Duodenal mucosa (tissue), 2 donors: Measurements from ENCODE around the gene TPRKB.
"Not testable (repeated sequence)": the region's sequence is repeated elsewhere in the genome, so short reads cannot be mapped to it uniquely, and the experiment has no call there.

Experiments used
- H3K27ac ChIP-seq: one replicate; pipeline ENCODE4 v1.7.0; 2013; ENCODE audit warnings: low read depth, low read length
- H3K27me3 ChIP-seq, 2 donors: one replicate each; pipeline ENCODE4 v1.7.0; 2013; ENCODE audit warnings: low read length in 2 of 2, control low read depth in 1 of 2; ENCODE audit not compliant: insufficient read depth in 2 of 2, control insufficient read depth in 1 of 2
- H3K36me3 ChIP-seq, 2 donors: one replicate each; pipeline ENCODE4 v1.7.0; 2013; ENCODE audit warnings: low read length in 2 of 2, control low read depth in 1 of 2; ENCODE audit not compliant: insufficient read depth in 2 of 2, control insufficient read depth in 1 of 2
- H3K4me1 ChIP-seq, 2 donors: one replicate each; pipeline ENCODE4 v1.7.0; 2013; ENCODE audit warnings: low read length in 2 of 2, control low read depth in 1 of 2; ENCODE audit not compliant: insufficient read depth in 2 of 2, control insufficient read depth in 1 of 2
- H3K4me3 ChIP-seq, 2 donors: one replicate each; pipeline ENCODE4 v1.7.0; 2013; ENCODE audit warnings: low read length in 2 of 2, low read depth in 1 of 2
- H3K9ac ChIP-seq, 2 donors: one replicate each; pipeline ENCODE4 v1.7.0; 2013; ENCODE audit warnings: low read length in 2 of 2, low read depth in 1 of 2
- H3K9me3 ChIP-seq, 2 donors: one replicate each; pipeline ENCODE4 v1.7.0; 2013; ENCODE audit warnings: low read length in 2 of 2, control low read depth in 1 of 2; ENCODE audit not compliant: control insufficient read depth in 1 of 2

The TPRKB gene

GRCh38 chr2:73770725-73771124, 33.6 kb upstream of the TPRKB start:
- no peaks in the 10 kb centered on the region for H3K9me3 ChIP-seq
- no peak overlapping the region for H3K27ac ChIP-seq
- H3K4me1 ChIP-seq: no peaks in the 10 kb centered on the region
- H3K36me3 ChIP-seq: peaks cover 37 to 70% of the 10 kb centered on the region in 2 donors
- H3K27me3 ChIP-seq: no peaks in the 10 kb centered on the region
- no peak overlapping the region for H3K9ac ChIP-seq
- no peak overlapping the region for H3K4me3 ChIP-seq

- Histone ChIP-seq H3K4me3 (no peak overlapping the region), H3K27ac (no peak overlapping the region), H3K9me3 (no peaks in the 10 kb centered on the region), H3K36me3 (peaks cover 41 to 58% of the 10 kb centered on the region in 2 donors), H3K9ac (no peak overlapping the region), H3K4me1 (no peaks in the 10 kb centered on the region), H3K27me3 (no peaks in the 10 kb centered on the region)
Observed at GRCh38 chr2:73766994-73767393, 29.8 kb upstream of the TPRKB start.

- peaks cover 43 to 62% of the 10 kb centered on the region in 2 donors for H3K36me3 ChIP-seq
- H3K4me1 ChIP-seq: no peaks in the 10 kb centered on the region
- H3K27me3 ChIP-seq: no peaks in the 10 kb centered on the region
- no peaks in the 10 kb centered on the region for H3K9me3 ChIP-seq
- no peak overlapping the region for H3K27ac ChIP-seq
- no peak overlapping the region for H3K4me3 ChIP-seq
- no peak overlapping the region for H3K9ac ChIP-seq
Observed at GRCh38 chr2:73766349-73766748, 29.2 kb upstream of the TPRKB start.

- Histone ChIP-seq H3K4me1 (no peaks in the 10 kb centered on the region), H3K4me3 (no peak overlapping the region), H3K9ac (no peak overlapping the region), H3K27me3 (no peaks in the 10 kb centered on the region), H3K27ac (no peak overlapping the region), H3K9me3 (no peaks in the 10 kb centered on the region), H3K36me3 (peaks cover 53 to 76% of the 10 kb centered on the region in 2 donors)
Observed at GRCh38 chr2:73764945-73765344, 27.8 kb upstream of the TPRKB start.

GRCh38 chr2:73762571-73762970, 25.4 kb upstream of the TPRKB start:
- Histone ChIP-seq H3K27me3 (no peaks in the 10 kb centered on the region), H3K36me3 (peaks cover 47 to 76% of the 10 kb centered on the region in 2 donors), H3K9me3 (no peaks in the 10 kb centered on the region), H3K4me1 (no peaks in the 10 kb centered on the region), H3K9ac (no peak overlapping the region), H3K4me3 (no peak overlapping the region), H3K27ac (no peak overlapping the region)

GRCh38 chr2:73759904-73760303, 22.8 kb upstream of the TPRKB start:
- Histone ChIP-seq H3K36me3 (peaks cover 43 to 69% of the 10 kb centered on the region in 2 donors), H3K27ac (no peak overlapping the region), H3K4me1 (no peaks in the 10 kb centered on the region)

GRCh38 chr2:73759285-73759764, 22.2 kb upstream of the TPRKB start:
- no peaks in the 10 kb centered on the region for H3K27me3 ChIP-seq
- no peak overlapping the region for H3K9ac ChIP-seq
- no peaks in the 10 kb centered on the region for H3K9me3 ChIP-seq
- no peaks in the 10 kb centered on the region for H3K4me1 ChIP-seq
- H3K4me3 ChIP-seq: no peak overlapping the region
- peaks cover 38 to 65% of the 10 kb centered on the region in 2 donors for H3K36me3 ChIP-seq
- H3K27ac ChIP-seq: no peak overlapping the region

More at GRCh38 chr2:73759904-73760303, 22.8 kb upstream of the TPRKB start:
- Histone ChIP-seq H3K9me3 (no peaks in the 10 kb centered on the region), H3K4me3 (no peak overlapping the region), H3K27me3 (no peaks in the 10 kb centered on the region), H3K9ac (no peak overlapping the region)

- H3K27ac ChIP-seq, H3K4me3 ChIP-seq, H3K9ac ChIP-seq, H3K4me1 ChIP-seq, H3K27me3 ChIP-seq, H3K9me3 ChIP-seq: not testable (repeated sequence)
- peaks cover 32 to 53% of the 10 kb centered on the region in 2 donors for H3K36me3 ChIP-seq
Observed at GRCh38 chr2:73754332-73754731, 17.2 kb upstream of the TPRKB start.

GRCh38 chr2:73749314-73749713, 12.2 kb upstream of the TPRKB start:
- Histone ChIP-seq H3K27me3 (no peaks in the 10 kb centered on the region), H3K9me3 (no peaks in the 10 kb centered on the region), H3K9ac (no peak overlapping the region), H3K27ac (no peak overlapping the region), H3K4me3 (no peak overlapping the region), H3K4me1 (no peaks in the 10 kb centered on the region), H3K36me3 (peaks cover 25 to 32% of the 10 kb centered on the region in 2 donors)

- peaks cover 10 to 25% of the 10 kb centered on the region in 2 donors for H3K36me3 ChIP-seq
- H3K9ac ChIP-seq: no peak overlapping the region
- H3K27me3 ChIP-seq: no peaks in the 10 kb centered on the region
- no peak overlapping the region for H3K27ac ChIP-seq
- no peak overlapping the region for H3K4me3 ChIP-seq
- H3K9me3 ChIP-seq: no peaks in the 10 kb centered on the region
- H3K4me1 ChIP-seq: no peaks in the 10 kb centered on the region
Observed at GRCh38 chr2:73746877-73747208, 9.7 kb upstream of the TPRKB start.
